ACHN (cell line): ENCODE results near the gene CCDC197.

Experiments used
- DNase-seq: peaks from one replicate; pipeline ENCODE4 v3.0.0-alpha.2; 2015
- in situ Hi-C: cut with HindIII; loops from 2 replicates; pipeline ENCODE4 v1.10.0; 2017; ENCODE audit warnings: low sequenced_read_pairs, low pct_ligation_motif_present, low pct_unique_long_range_greater_than_20kb

The CCDC197 gene

GRCh38 chr14:94016446-94016976 lies 19.4 kb downstream of the CCDC197 start:
- no peak for DNase-seq
- in situ Hi-C loops, result no loop called here

- in situ Hi-C loops, result no loop called here
- no peak for DNase-seq
Measured at GRCh38 chr14:94018308-94018707, 21.2 kb downstream of the CCDC197 start.

- in situ Hi-C loops, result no loop called here
- no peak for DNase-seq
Measured at GRCh38 chr14:94019329-94019728, 22.2 kb downstream of the CCDC197 start.

- DNase-seq, result no peak
- in situ Hi-C loops, result no loop called here
Measured at GRCh38 chr14:94020267-94020666, 23.2 kb downstream of the CCDC197 start.

GRCh38 chr14:94021001-94021400 lies 23.9 kb downstream of the CCDC197 start:
- DNase-seq, result peak; percentile 68
- in situ Hi-C loops, result no loop called here

- in situ Hi-C loops, result no loop called here
Measured at GRCh38 chr14:94021416-94022157, 24.5 kb downstream of the CCDC197 start.

GRCh38 chr14:94022532-94023411 lies 25.7 kb downstream of the CCDC197 start:
- no peak for DNase-seq
- in situ Hi-C loops, result no loop called here

More at GRCh38 chr14:94021416-94022157, 24.5 kb downstream of the CCDC197 start:
- DNase-seq, result no peak

GRCh38 chr14:94024549-94024948 lies 27.4 kb downstream of the CCDC197 start:
- in situ Hi-C loops, result no loop called here
- no peak for DNase-seq

GRCh38 chr14:94025720-94026119 lies 28.6 kb downstream of the CCDC197 start:
- peak; percentile 68 for DNase-seq

GRCh38 chr14:94026173-94026888 lies 29.2 kb downstream of the CCDC197 start, which contains the start of gene OTUB2:
Gene OTUB2, plus strand, starts transcription at chr14:94026340. Its CDS starts 198 bp downstream, at chr14:94026538.
- peak; percentile 98 for DNase-seq
- in situ Hi-C loops, result no loop called here

More at GRCh38 chr14:94025720-94026119, 28.6 kb downstream of the CCDC197 start:
- in situ Hi-C loops, result no loop called here

- in situ Hi-C loops, result no loop called here
Measured at GRCh38 chr14:94026889-94027469, 29.9 kb downstream of the CCDC197 start.

GRCh38 chr14:94027566-94028449 lies 30.7 kb downstream of the CCDC197 start:
- in situ Hi-C loops, result no loop called here
- DNase-seq, result no peak

More at GRCh38 chr14:94026889-94027469, 29.9 kb downstream of the CCDC197 start:
- DNase-seq, result no peak

GRCh38 chr14:94028450-94028826 lies 31.3 kb downstream of the CCDC197 start:
- DNase-seq, result no peak
- in situ Hi-C loops, result no loop called here

- in situ Hi-C loops, result no loop called here
- DNase-seq, result no peak
Measured at GRCh38 chr14:94029265-94029664, 32.2 kb downstream of the CCDC197 start.

- in situ Hi-C loops, result no loop called here
- DNase-seq, result no peak
Measured at GRCh38 chr14:94029671-94030203, 32.6 kb downstream of the CCDC197 start.

- in situ Hi-C loops, result no loop called here
- DNase-seq, result no peak
Measured at GRCh38 chr14:94030571-94030970, 33.5 kb downstream of the CCDC197 start.

- no peak for DNase-seq
- in situ Hi-C loops, result no loop called here
Measured at GRCh38 chr14:94031161-94031882, 34.2 kb downstream of the CCDC197 start.
